Peyer's patch (tissue), 4 donors: ENCODE data around the gene CIAO2B.

Source experiments
- POLR2A ChIP-seq, 2 donors: fragments of 450-650 bp; IDR thresholded peaks; one replicate each; pipeline ENCODE4 v1.5.1; 2017; ENCODE audit warnings: antibody characterized with exemption in 2 of 2, mild to moderate bottlenecking in 2 of 2, moderate library complexity in 2 of 2
- TF ChIP-seq, protein P1 (sequence below), 6 experiments: fragments of 450-650 bp in 4 of 6; fragments of 200-600 bp in 2 of 6; sonication (generic) in 1 of 6; IDR thresholded peaks; one replicate each; pipeline ENCODE4 v1.5.1; 2017 to 2019; ENCODE audit warnings: antibody characterized with exemption in 6 of 6, mild to moderate bottlenecking in 3 of 6, moderate library complexity in 1 of 6

DNA sequence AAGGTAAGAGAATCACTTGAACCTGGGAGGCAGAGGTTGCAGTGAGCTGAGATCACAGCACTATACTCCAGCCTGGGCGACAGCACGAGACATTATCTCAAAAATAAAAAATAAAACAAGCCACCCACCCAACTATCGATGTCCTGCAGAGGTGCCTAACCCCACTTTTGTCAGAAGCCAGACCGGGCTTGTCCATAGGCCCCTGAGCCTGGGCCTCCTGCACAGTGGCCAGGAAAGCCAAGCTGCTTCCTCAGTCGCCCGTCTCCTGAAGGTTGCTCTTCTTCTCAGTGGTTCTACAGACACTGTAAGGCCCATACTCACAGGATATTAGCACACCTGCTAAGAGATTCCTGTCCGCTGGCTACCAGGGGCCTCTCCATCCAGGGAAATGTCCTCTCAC is 12.3 kb upstream of the CIAO2B start:
- TF ChIP-seq, protein P1, sequence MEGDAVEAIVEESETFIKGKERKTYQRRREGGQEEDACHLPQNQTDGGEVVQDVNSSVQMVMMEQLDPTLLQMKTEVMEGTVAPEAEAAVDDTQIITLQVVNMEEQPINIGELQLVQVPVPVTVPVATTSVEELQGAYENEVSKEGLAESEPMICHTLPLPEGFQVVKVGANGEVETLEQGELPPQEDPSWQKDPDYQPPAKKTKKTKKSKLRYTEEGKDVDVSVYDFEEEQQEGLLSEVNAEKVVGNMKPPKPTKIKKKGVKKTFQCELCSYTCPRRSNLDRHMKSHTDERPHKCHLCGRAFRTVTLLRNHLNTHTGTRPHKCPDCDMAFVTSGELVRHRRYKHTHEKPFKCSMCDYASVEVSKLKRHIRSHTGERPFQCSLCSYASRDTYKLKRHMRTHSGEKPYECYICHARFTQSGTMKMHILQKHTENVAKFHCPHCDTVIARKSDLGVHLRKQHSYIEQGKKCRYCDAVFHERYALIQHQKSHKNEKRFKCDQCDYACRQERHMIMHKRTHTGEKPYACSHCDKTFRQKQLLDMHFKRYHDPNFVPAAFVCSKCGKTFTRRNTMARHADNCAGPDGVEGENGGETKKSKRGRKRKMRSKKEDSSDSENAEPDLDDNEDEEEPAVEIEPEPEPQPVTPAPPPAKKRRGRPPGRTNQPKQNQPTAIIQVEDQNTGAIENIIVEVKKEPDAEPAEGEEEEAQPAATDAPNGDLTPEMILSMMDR (IDR thresholded peaks at IDR 0.05): no peak
- no peak for TF ChIP-seq POLR2A (IDR thresholded peaks at IDR 0.05)
